Esophagus (tissue), 2 donors: ENCODE data around the gene TMED6. TPM values are rescaled to one million over a fixed set of nuclear protein-coding genes. Genes with fewer than 3 reads are reported as not detected.

Source experiments
- H3K27ac ChIP-seq, 2 donors: one replicate each; pipeline ENCODE4 v1.5.1; 2013; ENCODE audit warnings: low read depth in 2 of 2, mild to moderate bottlenecking in 2 of 2, inconsistent platforms in 1 of 2, low read length in 1 of 2, moderate library complexity in 1 of 2
- H3K27me3 ChIP-seq, 2 donors: one replicate each; pipeline ENCODE4 v1.6.1; 2013; ENCODE audit warnings: low read length in 2 of 2, control low read depth in 1 of 2, mild to moderate bottlenecking in 1 of 2; ENCODE audit not compliant: insufficient read depth in 2 of 2, control insufficient read depth in 1 of 2
- H3K36me3 ChIP-seq, 2 donors: one replicate each; pipeline ENCODE4 v1.6.1; 2013; ENCODE audit warnings: low read length in 1 of 2; ENCODE audit not compliant: control insufficient read depth in 2 of 2, insufficient read depth in 2 of 2
- H3K4me1 ChIP-seq, 2 donors: one replicate each; pipeline ENCODE4 v1.6.1; 2013; ENCODE audit warnings: low read length in 1 of 2; ENCODE audit not compliant: control insufficient read depth in 2 of 2, insufficient read depth in 2 of 2
- H3K4me3 ChIP-seq, 2 donors: one replicate each; pipeline ENCODE4 v1.5.1; 2013; ENCODE audit warnings: low read length in 2 of 2, mild to moderate bottlenecking in 2 of 2, low read depth in 1 of 2, moderate library complexity in 1 of 2
- H3K9me3 ChIP-seq, 2 donors: one replicate each; pipeline ENCODE4 v1.6.1; 2013; ENCODE audit warnings: mild to moderate bottlenecking in 2 of 2, low read depth in 1 of 2, low read length in 1 of 2, moderate library complexity in 1 of 2; ENCODE audit not compliant: control insufficient read depth in 2 of 2, insufficient read depth in 1 of 2
- WGBS, 2 donors: extraction: QIAGEN DNeasy Blood & Tissue Kit; methylation state at CpG; one replicate each; pipeline ENCODE4 v1.1.7; 2013; 5-methylcytosine and 5-hydroxymethylcytosine counted together
- polyA plus RNA-seq, 2 donors: library from polyadenylated mRNA; stranded (reverse); fragments of 200-250 nt; gene quantifications; one replicate each; pipeline ENCODE4 v1.2.3, GENCODE V29; 2013
- donor health status: healthy with polysubstance abuse.
- donor health status: Bipolar disorder and iron deficiency.

TMED6 gene
- under 1 TPM in 1 of 2 donors, not detected in 1; 0.33 TPM for polyA plus RNA-seq

DNA sequence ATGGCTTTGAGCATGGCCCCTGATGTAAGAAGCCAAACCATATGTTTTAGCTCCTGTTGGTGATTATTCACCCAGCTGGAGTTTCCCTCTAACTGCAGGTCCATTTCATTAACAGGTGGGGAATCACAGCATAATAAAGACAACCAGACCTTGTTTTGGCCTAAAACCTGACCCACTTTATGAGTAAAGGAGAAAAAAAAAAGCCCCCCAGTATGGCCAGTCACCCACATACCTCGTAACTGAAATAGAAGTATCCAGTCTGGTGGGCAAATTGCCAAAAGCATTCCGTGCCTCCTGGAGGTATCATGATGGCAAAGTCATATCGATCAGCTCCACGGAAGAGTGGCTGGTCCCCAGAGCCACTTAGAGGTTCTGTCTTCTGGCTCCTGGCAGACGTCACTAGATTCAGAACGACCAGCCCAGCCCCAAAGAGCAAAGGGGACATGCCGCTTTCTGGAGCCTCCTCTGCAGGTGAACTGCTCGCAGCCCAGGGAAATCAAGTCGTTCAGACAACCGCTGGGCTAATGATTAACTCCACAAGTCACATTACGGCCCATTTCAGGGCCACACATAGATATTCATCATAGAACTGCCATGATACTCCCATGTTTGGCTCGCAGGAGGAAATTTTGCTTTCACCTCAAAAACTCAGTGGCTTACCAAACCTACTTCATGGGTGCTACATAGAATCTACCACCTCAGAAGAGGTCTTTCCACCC, at the start of gene TMED6:
TSS of gene TMED6 (minus strand) at position 478 of the 719 bp plus-strand sequence. CDS start at position 445, 33 bp downstream.
- no peak within 1 kb of the TSS for H3K27ac ChIP-seq
- WGBS, 2 donors, result 60 to 86% methylated on average over 12 of the region's 12 CpGs
- no peaks in the 10 kb centered on the region for H3K27me3 ChIP-seq
- H3K4me3 ChIP-seq, result no peak within 1 kb of the TSS
- H3K9me3 ChIP-seq, result no peaks in the 10 kb centered on the region
- H3K4me1 ChIP-seq, result no peaks in the 10 kb centered on the region
- peaks cover 6% of the 10 kb centered on the region in 2 donors for H3K36me3 ChIP-seq

DNA sequence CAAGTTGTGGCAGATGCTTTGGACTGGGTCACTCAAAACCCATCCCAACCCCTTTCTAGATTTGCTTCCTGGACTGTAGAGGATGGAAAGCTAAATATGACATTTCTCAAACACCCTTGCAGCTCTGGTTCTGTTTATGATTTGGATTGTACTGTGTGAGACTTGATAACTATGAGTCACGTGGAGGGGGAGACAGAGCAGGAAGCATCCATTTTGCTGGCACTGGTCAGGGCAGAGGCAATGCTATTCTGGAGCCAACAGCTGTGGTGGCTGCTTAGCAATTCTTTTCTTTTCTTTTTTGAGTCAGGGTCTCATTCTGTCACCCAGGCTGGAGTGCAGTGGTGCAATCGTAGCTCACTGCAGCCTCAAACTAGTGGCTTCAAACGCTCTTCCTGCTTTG, 47.8 kb upstream of the TMED6 start:
- H3K4me3 ChIP-seq, result no peak overlapping the region
- no peaks in the 10 kb centered on the region for H3K27me3 ChIP-seq
- H3K27ac ChIP-seq, result no peak overlapping the region
- WGBS, 2 donors, result 57 to 61% methylated on average over 3 of the region's 3 CpGs
- H3K36me3 ChIP-seq, result no peaks in the 10 kb centered on the region
- H3K9me3 ChIP-seq, result no peaks in the 10 kb centered on the region
- H3K4me1 ChIP-seq, result peaks cover 0 to 4% of the 10 kb centered on the region in 2 donors

DNA sequence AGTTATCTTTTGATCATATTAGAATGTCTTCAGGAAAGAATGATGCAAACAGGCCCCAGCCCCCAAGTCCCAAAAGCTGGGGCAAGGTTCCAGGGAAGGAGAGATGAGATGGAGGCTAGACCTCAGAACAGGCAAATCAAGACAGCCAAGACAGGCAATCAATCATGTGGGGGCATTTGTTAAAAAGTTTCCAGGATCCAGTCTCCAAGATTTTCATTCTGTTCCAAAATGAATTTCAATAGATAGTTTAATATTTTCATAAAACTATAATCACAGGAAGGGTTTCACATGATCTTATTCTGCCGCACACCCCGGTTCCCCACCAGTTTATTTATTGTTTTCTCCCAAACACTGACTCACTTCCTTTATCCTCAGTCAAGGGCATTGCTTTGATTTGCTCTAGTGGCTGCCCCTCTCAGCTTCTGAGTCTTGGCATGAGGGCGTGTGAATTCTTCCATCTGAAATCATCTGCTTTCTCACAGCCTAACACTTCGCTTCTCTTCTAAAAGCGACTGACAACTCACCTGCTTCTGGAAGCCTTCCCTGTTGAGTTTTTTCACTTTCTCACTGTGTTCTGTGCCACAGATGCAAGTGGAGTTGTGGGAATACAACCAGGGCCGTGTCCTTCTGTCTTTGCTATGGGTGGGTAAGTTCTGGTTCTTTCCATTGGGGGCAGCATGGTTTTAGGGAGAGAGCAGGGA, 46.4 kb upstream of the TMED6 start:
- Histone ChIP-seq H3K4me3 (no peak overlapping the region), H3K27ac (peak overlapping the region in 1 of 2 donors; percentile 51), H3K9me3 (no peaks in the 10 kb centered on the region), H3K27me3 (no peaks in the 10 kb centered on the region), H3K36me3 (no peaks in the 10 kb centered on the region), H3K4me1 (peaks cover 0 to 3% of the 10 kb centered on the region in 2 donors)
- 26 to 28% methylated on average over 6 of the region's 6 CpGs for WGBS, 2 donors

DNA sequence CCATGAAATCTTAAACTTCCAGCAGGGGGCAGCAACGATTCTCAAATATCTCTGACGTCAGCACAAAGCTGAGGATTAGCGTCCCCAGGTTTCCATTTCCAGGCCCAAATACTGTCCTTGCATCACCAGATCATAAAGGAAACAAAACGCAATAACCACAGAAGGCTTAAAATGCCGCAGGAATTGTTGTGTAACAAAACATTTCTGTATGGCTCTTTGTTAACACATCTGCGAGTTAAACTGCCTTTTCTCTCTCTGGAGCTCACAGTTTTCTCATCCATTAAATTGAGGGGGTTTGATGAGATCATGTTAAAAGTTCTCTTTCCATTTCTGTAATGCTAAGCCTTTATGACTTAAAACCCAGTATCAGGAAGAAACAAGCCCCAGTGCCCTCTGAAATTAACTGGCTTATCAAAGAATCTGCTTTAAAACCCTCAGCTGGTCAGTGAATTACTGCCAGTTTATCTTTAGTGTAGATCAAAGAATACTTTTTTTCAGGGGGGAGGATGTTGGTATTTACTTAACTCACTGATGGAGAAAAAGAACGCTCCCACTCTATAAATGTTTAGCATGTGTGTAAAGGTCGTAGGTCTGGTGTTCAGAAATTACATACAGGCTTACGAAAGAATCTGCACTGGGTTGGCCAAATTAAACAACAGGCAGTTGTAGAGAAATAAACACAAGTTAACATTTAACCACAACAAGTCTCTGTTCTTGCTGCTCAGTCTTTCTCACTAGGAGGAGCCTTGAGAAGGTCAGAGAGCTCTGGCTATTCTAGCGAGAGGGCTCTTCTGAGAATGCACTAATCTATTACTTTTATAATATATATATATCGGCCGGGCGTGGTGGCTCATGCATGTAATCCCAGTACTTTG, 44.8 kb upstream of the TMED6 start:
- Histone ChIP-seq H3K27ac (peak overlapping the region in 1 of 2 donors; percentile 52), H3K36me3 (no peaks in the 10 kb centered on the region), H3K4me1 (peaks cover 0 to 3% of the 10 kb centered on the region in 2 donors), H3K4me3 (no peak overlapping the region), H3K27me3 (no peaks in the 10 kb centered on the region), H3K9me3 (no peaks in the 10 kb centered on the region)
- 23 to 28% methylated on average over 13 of the region's 13 CpGs for WGBS, 2 donors

DNA sequence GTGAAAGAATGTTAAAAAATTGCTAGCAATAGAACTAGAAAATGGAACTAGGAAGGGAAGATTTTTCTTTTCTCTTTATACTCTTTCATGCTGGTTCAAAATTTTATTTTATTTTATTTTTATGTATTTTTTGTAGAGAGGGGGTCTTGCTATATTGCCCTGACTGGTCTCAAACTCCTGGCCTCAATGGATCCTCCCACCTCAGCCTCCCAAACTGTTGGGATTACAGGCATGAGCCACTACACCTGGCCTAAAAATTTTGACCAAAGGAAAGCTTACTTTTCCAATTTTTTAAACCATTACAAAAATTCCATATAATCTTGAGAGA, 44.2 kb upstream of the TMED6 start:
- H3K27me3 ChIP-seq, result no peaks in the 10 kb centered on the region
- H3K4me3 ChIP-seq, result no peak overlapping the region
- no peaks in the 10 kb centered on the region for H3K9me3 ChIP-seq
- peaks cover 0 to 3% of the 10 kb centered on the region in 2 donors for H3K4me1 ChIP-seq
- H3K36me3 ChIP-seq, result no peaks in the 10 kb centered on the region
- peak overlapping the region in 1 of 2 donors; percentile 29 for H3K27ac ChIP-seq

DNA sequence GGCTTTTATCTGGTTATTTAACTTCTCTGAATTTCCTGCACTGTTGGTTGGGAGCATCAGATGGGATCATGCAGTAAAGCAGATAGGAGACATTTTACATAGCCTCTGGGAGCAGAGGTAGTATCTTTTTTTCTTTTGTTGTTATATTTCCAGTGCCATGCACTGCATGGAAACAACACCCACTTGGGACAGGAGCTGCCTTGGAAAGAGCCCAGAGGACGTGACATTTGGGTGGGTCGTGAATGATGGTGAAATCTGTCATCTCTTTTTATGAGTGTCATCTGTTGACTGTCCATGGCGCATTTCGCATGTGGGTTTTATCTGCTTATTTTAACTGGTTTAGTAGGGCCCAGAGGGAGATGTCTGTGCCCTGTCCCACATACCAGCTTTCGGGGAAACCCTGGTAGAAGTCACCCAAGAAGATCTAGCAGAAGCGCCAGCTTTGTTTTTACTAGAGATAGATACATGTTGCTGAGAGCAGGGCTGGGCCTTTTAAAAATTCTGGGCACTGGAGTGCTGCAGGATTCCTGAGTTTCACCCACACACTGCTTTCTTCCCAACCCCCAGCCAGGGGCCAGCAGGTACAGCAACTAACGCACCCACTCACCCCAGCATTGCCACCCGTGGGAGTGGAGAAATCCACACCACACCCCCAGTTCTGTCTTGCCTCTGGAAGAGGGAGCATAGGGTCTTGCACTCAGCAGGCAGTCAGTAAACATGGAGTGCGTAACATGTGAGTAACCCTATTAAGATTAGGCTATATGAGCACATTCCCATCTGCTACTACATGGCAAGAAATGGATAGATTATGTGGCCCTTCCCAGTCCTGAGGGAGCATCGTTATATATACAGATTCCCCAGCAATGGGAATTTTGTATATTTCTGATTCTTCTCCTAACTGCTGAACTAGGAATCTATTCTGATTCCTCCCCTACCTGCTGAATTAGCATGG, 42.6 kb upstream of the TMED6 start:
- H3K27me3 ChIP-seq, result no peaks in the 10 kb centered on the region
- H3K4me3 ChIP-seq, result no peak overlapping the region
- H3K4me1 ChIP-seq, result no peaks in the 10 kb centered on the region
- no peaks in the 10 kb centered on the region for H3K36me3 ChIP-seq
- no peak overlapping the region for H3K27ac ChIP-seq
- WGBS, 2 donors, result 78 to 80% methylated on average over 10 of the region's 10 CpGs
- H3K9me3 ChIP-seq, result no peaks in the 10 kb centered on the region

DNA sequence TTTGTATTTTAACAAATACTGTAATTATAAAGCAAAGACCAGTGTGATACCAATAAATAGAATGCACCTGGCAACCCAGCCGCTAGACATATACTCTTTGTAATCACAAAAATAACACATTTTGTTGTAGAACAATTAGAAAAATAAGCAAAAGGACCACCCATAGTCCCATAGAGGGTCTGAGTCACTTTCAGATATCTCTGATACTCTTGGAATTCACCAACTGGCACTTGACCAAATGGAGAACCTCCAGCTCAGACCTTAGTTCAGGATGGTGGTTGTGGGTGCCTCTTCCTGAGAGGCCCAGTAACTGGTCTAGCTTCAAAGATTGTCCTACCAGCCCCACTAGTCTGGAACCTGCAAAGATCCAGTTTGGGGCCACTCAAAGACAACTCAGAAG, 35.0 kb upstream of the TMED6 start:
- H3K4me3 ChIP-seq, result no peak overlapping the region
- 70 to 84% methylated on average over 1 of the region's 1 CpG for WGBS, 2 donors
- no peak overlapping the region for H3K27ac ChIP-seq
- no peaks in the 10 kb centered on the region for H3K9me3 ChIP-seq
- no peaks in the 10 kb centered on the region for H3K27me3 ChIP-seq
- no peaks in the 10 kb centered on the region for H3K4me1 ChIP-seq
- H3K36me3 ChIP-seq, result peaks cover 3% of the 10 kb centered on the region in 2 donors

DNA sequence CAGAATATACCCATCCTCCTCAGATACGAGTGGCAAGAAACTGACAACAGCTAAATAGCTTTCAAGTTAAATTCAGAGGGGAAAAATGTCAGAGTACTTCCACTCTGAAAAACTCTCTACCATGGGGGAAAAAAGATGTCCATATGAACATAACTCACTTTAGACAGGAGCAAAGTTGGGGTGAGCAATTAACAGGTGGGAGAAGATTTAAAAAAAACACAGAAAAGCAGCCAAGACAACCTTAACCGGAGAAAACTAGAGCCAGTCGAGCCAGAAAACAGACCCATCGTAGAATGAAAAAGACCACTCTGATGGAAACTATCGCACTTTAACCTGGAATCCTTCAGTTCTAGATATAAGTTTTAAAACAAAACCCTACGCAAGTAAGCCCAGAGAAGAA, 33.4 kb upstream of the TMED6 start:
- H3K27ac ChIP-seq, result peak overlapping the region; percentile 96 to 98
- WGBS, 2 donors, result 2 to 3% methylated on average over 6 of the region's 6 CpGs
- H3K27me3 ChIP-seq, result no peaks in the 10 kb centered on the region

DNA sequence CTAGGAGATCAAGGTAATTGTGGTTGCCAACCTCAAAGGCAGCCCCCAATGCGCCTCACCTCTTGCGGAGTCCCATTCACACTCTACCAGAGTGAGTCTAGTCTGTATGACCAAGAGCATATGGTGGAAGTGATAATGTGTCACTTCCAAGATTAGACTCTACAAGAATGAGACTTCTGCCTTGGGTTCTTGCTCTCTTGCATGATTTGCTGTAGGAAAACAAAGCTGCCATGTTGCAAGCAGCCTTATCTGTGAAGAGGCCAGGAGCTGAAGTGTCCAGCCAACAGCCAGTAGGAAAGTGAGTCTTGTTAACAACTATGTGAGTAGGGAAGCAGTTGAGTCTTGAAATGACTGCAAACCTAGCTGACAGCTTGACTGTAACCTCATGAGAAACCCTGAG, 30.8 kb upstream of the TMED6 start:
- H3K36me3 ChIP-seq, result peaks cover 3% of the 10 kb centered on the region in 2 donors
- H3K27ac ChIP-seq, result no peak overlapping the region
- no peaks in the 10 kb centered on the region for H3K9me3 ChIP-seq
- H3K4me1 ChIP-seq, result no peaks in the 10 kb centered on the region
- WGBS, 2 donors, result 99 to 100% methylated on average over 2 of the region's 2 CpGs
- H3K4me3 ChIP-seq, result no peak overlapping the region
- no peaks in the 10 kb centered on the region for H3K27me3 ChIP-seq

More for the DNA sequence above, 33.4 kb upstream of the TMED6 start:
- Histone ChIP-seq H3K4me3 (peak overlapping the region; percentile 77 to 82), H3K36me3 (peaks cover 3% of the 10 kb centered on the region in 2 donors), H3K4me1 (no peaks in the 10 kb centered on the region), H3K9me3 (no peaks in the 10 kb centered on the region)
